ENCODE data around the gene VPS25.

VPS25 gene

DNA sequence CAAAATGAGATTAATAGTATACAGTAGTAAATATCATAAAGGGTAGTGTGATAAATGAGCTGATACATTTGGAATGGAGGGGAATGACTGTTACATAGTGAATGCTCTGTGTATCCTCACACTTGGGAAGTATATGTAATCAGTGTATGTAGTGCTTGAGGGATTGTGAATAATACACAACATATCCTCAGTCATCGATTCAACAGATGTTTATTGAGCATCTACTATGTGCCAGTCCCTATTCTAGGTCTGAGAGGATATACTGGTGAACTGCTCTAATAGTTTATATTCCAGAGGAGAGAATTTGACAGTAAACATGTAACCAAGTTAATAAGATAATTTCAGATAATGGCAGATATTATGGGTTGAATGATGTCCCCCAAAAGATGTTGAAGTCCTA is 54.2 kb downstream of the VPS25 start:
- ChIA-PET CTCF (no interaction called here), POLR2A (no interaction called here)
- no peak for TF ChIP-seq NFRKB (IDR thresholded peaks at IDR 0.05)
- no peak for TF ChIP-seq TARDBP (IDR thresholded peaks at IDR 0.05)
- no peak for TF ChIP-seq HDGF (IDR thresholded peaks at IDR 0.05; ENCODE audit: borderline replicate concordance)
- no peak for TF ChIP-seq CTBP1 (IDR thresholded peaks at IDR 0.05; ENCODE audit: borderline replicate concordance)
- TF ChIP-seq FOXM1 (IDR thresholded peaks at IDR 0.05; ENCODE audit: borderline replicate concordance): no peak
- no peak for TF ChIP-seq ELF4 (IDR thresholded peaks at IDR 0.05)
- TF ChIP-seq SP1 (IDR thresholded peaks at IDR 0.05): no peak
- no peak for TF ChIP-seq FOXK2 (IDR thresholded peaks at IDR 0.05)
- TF ChIP-seq ZNF384 (IDR thresholded peaks at IDR 0.05): no peak
- TF ChIP-seq ARNT (IDR thresholded peaks at IDR 0.05): no peak
- no peak for TF ChIP-seq LEF1 (IDR thresholded peaks at IDR 0.05; ENCODE audit: borderline replicate concordance)
- no peak for TF ChIP-seq PKNOX1 (IDR thresholded peaks at IDR 0.05)
- TF ChIP-seq BHLHE40 (IDR thresholded peaks at IDR 0.05; ENCODE audit: borderline replicate concordance): no peak
- no peak for TF ChIP-seq FOXA1 (IDR thresholded peaks at IDR 0.05)
- TF ChIP-seq SUZ12 (IDR thresholded peaks at IDR 0.05): no peak
- no peak for TF ChIP-seq L3MBTL2 (conservative IDR thresholded peaks at IDR 0.05)

More for the DNA sequence above, 54.2 kb downstream of the VPS25 start:
- no peak for DNase-seq (ENCODE audit: extremely low spot score)
